Stimulated activated naive CD8-positive, alpha-beta T cell treated with anti-CD3 and anti-CD28 coated beads, Interleukin-15, amount 100 ng/mL, for 72 hours (primary cell): ENCODE measurements around the gene ALPL.
"Not testable (repeated sequence)": the region's sequence is repeated elsewhere in the genome, so short reads cannot be mapped to it uniquely, and the experiment has no call there.

Experiments
- ATAC-seq: fragments of 150-1000 bp; cut with Tn5 transposase; 2 replicates; pipeline ENCODE4 v1.10.0; 2021; ENCODE audit warnings: mild to moderate bottlenecking, moderate library complexity
- DNase-seq, 2 donors: peaks; one replicate each; pipeline ENCODE4 v3.0.0; 2021 to 2022
- H3K27ac Mint-ChIP-seq, 2 donors: one replicate each; pipeline ENCODE4 v1.8.0; 2022; ENCODE audit warnings: mild to moderate bottlenecking in 2 of 2, mixed read lengths in 2 of 2, moderate library complexity in 2 of 2
- H3K27me3 Mint-ChIP-seq: one replicate; pipeline ENCODE4 v1.8.0; 2022; ENCODE audit warnings: mixed read lengths
- H3K4me1 Mint-ChIP-seq: one replicate; pipeline ENCODE4 v1.8.0; 2022; ENCODE audit warnings: mild to moderate bottlenecking, mixed read lengths
- H3K4me3 Mint-ChIP-seq, 2 donors: one replicate each; pipeline ENCODE4 v1.8.0; 2022; ENCODE audit warnings: mild to moderate bottlenecking in 2 of 2, mixed read lengths in 2 of 2, moderate library complexity in 1 of 2
- H3K9me3 Mint-ChIP-seq, 2 donors: one replicate each; pipeline ENCODE4 v1.8.0; 2022; ENCODE audit warnings: mixed read lengths in 2 of 2

The ALPL gene

GRCh38 chr1:21509351-21510112 lies at the start of gene ALPL:
ALPL (plus strand) TSS chr1:21509423; CDS start chr1:21554082, 44,659 bp downstream.
- no peak for DNase-seq
- ATAC-seq: peak; percentile 48
- H3K4me3 Mint-ChIP-seq: peak within 1 kb of the TSS; percentile 69 to 71
- H3K27me3 Mint-ChIP-seq: peaks cover 75% of the 10 kb centered on the region
- peaks cover 8% of the 10 kb centered on the region for H3K4me1 Mint-ChIP-seq
- H3K9me3 Mint-ChIP-seq: no peaks in the 10 kb centered on the region
- H3K27ac Mint-ChIP-seq: no peak within 1 kb of the TSS

GRCh38 chr1:21465127-21465526 lies 44.1 kb upstream of the ALPL start:
- H3K27ac Mint-ChIP-seq, H3K9me3 Mint-ChIP-seq, H3K4me1 Mint-ChIP-seq, DNase-seq, ATAC-seq, H3K27me3 Mint-ChIP-seq, H3K4me3 Mint-ChIP-seq: not testable (repeated sequence)

DNA sequence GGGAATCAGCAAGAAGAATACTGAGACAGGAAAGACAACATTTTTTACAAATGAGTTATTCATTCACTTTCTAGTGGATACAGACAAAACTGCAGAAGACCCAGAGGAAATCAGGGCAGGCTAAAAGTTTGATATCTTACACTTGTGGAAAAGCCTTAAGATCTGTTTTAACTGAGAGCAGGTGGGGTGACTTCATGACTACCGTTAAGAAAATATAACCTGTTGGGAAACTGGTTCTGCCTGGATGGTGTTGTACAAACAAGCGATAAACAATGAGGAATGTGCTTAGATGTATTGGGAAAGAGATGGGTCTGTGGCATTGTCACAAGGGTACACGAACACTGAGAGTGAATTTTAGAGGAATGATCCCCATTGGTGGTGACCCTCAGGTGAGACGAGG lies 41.3 kb upstream of the ALPL start:
- ATAC-seq, DNase-seq, H3K4me1 Mint-ChIP-seq, H3K27ac Mint-ChIP-seq, H3K27me3 Mint-ChIP-seq, H3K4me3 Mint-ChIP-seq, H3K9me3 Mint-ChIP-seq: not testable (repeated sequence)

GRCh38 chr1:21468599-21468998 lies 40.6 kb upstream of the ALPL start:
- Mint-ChIP-seq H3K4me3 (no peak overlapping the region), H3K27ac (no peak overlapping the region), H3K9me3 (no peaks in the 10 kb centered on the region), H3K4me1 (no peaks in the 10 kb centered on the region), H3K27me3 (no peaks in the 10 kb centered on the region)
- ATAC-seq (no peak), DNase-seq (peak; percentile 17 to 36)

GRCh38 chr1:21469581-21469980 lies 39.6 kb upstream of the ALPL start:
- Mint-ChIP-seq H3K4me1 (no peaks in the 10 kb centered on the region), H3K27ac (no peak overlapping the region), H3K4me3 (no peak overlapping the region), H3K27me3 (no peaks in the 10 kb centered on the region), H3K9me3 (no peaks in the 10 kb centered on the region)
- DNase-seq (no peak), ATAC-seq (no peak)

DNA sequence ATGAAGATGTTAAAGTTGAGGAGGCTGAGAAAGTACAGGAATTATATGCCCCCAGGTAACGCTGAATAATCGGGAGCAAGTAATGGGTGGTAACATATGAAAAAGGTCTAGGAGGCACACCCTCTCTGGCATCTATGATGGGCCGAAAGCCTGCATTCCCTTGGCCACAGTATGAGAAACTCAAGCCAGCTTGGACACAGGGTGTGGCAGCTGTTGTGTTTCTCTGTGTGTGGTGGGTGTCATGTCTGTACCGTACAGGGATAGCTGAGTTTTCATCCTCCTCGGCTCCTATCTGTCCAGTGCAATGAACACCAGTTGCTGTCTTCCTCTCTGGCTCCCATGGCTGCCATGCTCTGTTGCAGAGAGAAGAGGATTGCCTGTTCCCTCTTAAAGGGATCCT lies 36.4 kb upstream of the ALPL start:
- DNase-seq: no peak
- Mint-ChIP-seq H3K9me3 (no peaks in the 10 kb centered on the region), H3K27me3 (no peaks in the 10 kb centered on the region), H3K4me1 (no peaks in the 10 kb centered on the region), H3K27ac (peak overlapping the region in 1 of 2 donors; percentile 84), H3K4me3 (no peak overlapping the region)
- ATAC-seq: no peak

- ATAC-seq (no peak), DNase-seq (no peak)
- Mint-ChIP-seq H3K27me3 (no peaks in the 10 kb centered on the region), H3K27ac (no peak overlapping the region), H3K4me1 (no peaks in the 10 kb centered on the region), H3K4me3 (no peak overlapping the region), H3K9me3 (no peaks in the 10 kb centered on the region)
Observed at GRCh38 chr1:21478356-21478755, 30.9 kb upstream of the ALPL start.

DNA sequence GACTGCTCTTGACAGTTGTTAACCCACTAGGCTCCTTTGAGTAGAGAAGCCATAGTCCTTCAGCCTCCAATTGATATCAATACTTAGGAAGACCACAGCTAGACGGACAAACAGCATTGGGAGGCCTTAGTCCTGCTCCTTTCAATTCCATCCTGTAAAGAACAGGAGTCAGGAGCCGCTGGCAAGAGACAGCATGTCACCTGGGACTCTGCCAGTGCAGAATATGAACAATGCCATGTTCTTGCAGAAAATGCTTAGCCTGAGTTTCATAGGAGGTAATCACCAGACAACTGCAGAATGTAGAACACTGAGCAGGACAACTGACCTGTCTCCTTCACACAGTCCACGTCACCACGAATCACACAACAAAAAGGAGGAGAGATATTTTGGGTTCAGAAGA lies 25.3 kb upstream of the ALPL start:
- not testable (repeated sequence) for H3K4me3 Mint-ChIP-seq, H3K27ac Mint-ChIP-seq, H3K4me1 Mint-ChIP-seq, DNase-seq, H3K9me3 Mint-ChIP-seq, ATAC-seq
- peaks cover 20% of the 10 kb centered on the region for H3K27me3 Mint-ChIP-seq

DNA sequence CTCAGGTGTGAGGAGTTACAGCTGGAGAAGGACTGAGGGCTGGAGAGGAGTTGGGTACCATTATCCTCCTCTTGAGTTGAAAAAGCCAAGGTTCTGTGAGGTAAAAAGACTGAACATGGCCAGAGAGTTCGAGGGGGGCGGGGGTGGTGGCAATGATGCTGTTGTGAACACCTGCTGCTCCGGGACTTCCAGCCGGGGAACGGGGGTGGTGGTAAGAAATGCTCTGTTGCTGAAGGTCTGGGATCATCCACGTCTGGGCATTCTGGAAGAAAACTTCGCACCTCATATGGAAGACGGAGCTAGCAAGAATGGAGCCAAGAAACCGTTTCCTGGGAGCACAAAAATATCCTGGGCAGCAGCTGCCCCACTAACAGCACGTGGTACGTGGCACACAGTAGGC lies 20.1 kb upstream of the ALPL start:
- peaks cover 13% of the 10 kb centered on the region for H3K4me1 Mint-ChIP-seq
- ATAC-seq (no peak), DNase-seq (no peak)
- peaks cover 51% of the 10 kb centered on the region for H3K27me3 Mint-ChIP-seq
- H3K27ac Mint-ChIP-seq: no peak overlapping the region
- peaks cover 0 to 11% of the 10 kb centered on the region in 2 donors for H3K9me3 Mint-ChIP-seq
- peak overlapping the region; percentile 63 to 65 for H3K4me3 Mint-ChIP-seq

DNA sequence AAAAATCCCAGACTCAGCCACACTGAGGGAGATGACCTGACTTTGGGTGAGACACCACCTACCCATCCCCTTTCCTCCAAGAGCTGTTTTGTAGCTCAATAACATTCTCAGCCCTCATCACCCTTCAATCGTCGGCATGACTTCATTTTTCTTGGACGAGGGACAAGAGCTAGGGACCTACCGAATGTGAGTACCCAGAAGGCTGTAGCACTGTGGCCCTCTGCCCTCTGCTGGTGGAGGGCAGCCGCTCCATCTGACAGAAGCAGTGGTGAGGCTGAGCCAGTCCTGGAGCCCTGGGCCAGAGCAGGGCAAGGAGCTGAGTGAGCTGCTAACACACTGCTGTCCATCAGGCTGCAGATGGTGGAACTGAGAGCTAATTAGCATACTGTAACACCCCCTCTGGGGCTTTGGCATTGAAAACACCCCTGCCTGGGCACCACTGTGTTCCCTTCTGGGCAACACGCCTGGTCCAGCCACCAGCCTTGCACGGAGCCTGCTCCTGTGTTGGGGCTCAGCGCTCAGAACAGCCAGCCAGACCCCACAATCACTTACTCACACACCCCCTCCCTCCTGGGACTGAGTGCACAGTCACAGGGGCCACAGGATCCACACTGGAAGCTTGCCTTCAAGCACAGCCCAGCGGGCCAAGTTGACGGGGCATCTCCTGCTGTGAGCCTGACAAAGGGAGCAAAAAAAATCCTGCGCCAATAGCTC lies 18.3 kb upstream of the ALPL start:
- ATAC-seq (peak; percentile 82), DNase-seq (peak; percentile 24 to 30)
- H3K27me3 Mint-ChIP-seq: peaks cover 51% of the 10 kb centered on the region
- peaks cover 13% of the 10 kb centered on the region for H3K4me1 Mint-ChIP-seq
- peaks cover 0 to 11% of the 10 kb centered on the region in 2 donors for H3K9me3 Mint-ChIP-seq
- no peak overlapping the region for H3K27ac Mint-ChIP-seq
- no peak overlapping the region for H3K4me3 Mint-ChIP-seq

DNA sequence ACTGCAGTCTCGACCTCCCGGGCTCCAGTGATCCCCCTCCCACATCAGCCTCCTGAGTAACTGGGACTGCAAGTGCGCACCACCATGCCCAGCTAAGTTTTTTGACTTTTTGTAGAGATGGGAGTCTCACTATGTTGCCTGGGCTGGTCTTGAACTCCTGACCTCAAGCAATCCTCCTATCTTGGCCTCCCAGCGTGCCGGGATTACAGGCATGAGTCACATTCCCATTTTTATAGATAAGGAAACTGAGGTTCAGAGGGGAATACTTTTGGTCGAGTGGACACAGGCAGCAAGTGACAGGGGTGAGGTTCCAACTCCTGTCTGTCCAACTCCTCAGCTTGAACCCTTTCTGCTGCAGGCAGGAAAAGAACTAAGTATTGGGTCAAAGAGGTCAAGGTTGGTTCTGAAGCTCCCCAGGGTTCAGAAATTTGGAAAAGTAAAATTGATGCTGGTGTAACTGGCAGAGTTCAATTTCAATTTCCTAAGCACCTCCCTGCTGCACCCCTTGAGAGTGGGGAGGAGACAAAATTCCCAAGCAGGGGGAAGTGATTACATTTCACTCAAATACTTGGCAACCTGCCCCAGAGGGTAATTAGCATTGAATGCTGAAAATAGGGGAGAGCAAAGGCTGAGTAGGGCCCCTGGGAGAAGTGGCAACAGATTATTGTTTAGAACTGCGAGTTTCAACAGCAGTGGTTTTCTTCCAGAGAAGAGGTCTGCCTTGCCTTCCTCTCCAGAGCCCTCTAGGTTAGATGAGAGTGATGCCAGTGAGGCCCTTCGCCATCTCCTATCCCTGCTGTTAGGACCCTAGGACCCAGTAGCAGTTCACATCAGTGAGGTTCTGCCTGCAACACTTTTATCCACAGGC lies 17.5 kb upstream of the ALPL start:
- DNase-seq (no peak), ATAC-seq (no peak)
- Mint-ChIP-seq H3K27me3 (peaks cover 51% of the 10 kb centered on the region), H3K4me3 (no peak overlapping the region), H3K9me3 (peaks cover 0 to 11% of the 10 kb centered on the region in 2 donors), H3K27ac (no peak overlapping the region), H3K4me1 (peaks cover 13% of the 10 kb centered on the region)

GRCh38 chr1:21492356-21492625 lies 16.9 kb upstream of the ALPL start:
- no peak for DNase-seq
- H3K27me3 Mint-ChIP-seq: peaks cover 47% of the 10 kb centered on the region
- H3K9me3 Mint-ChIP-seq: peaks cover 0 to 11% of the 10 kb centered on the region in 2 donors
- no peak overlapping the region for H3K4me3 Mint-ChIP-seq
- peaks cover 13% of the 10 kb centered on the region for H3K4me1 Mint-ChIP-seq
- ATAC-seq: no peak
- no peak overlapping the region for H3K27ac Mint-ChIP-seq

GRCh38 chr1:21494196-21494595 lies 15.0 kb upstream of the ALPL start:
- no peak overlapping the region for H3K4me3 Mint-ChIP-seq
- no peak for ATAC-seq
- H3K27ac Mint-ChIP-seq: no peak overlapping the region
- no peak for DNase-seq
- peaks cover under 1% of the 10 kb centered on the region for H3K4me1 Mint-ChIP-seq
- peaks cover 28% of the 10 kb centered on the region for H3K27me3 Mint-ChIP-seq
- H3K9me3 Mint-ChIP-seq: no peaks in the 10 kb centered on the region

DNA sequence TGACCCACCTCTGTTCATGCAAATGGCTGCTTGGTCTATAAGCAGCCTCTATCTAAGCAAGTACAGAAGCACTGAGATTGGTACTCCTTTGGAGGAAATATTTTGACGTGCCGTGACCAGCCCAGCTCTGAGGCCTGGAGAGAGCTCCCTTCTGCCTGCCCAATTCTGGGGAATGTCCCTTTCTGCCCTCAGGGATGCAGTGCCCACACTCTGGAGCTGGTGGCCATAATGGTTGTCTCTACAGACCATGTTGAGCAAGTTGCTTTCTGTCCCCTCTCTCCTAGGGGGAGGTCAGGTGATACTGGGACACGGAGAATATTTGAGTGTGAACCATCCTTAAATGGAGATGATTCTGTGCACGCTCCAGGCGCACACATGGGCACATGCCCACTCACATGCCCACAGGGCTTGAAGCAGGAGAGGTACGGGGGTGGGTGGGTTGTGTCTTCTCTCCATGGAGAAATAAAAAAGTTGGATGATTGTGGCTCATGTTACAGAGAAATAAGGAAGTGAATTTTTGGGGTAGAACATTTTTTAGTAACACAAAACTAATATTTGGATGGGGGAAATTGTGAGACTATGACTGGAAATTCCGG lies 13.9 kb upstream of the ALPL start:
- ATAC-seq (no peak), DNase-seq (no peak)
- H3K4me3 Mint-ChIP-seq: no peak overlapping the region
- no peaks in the 10 kb centered on the region for H3K4me1 Mint-ChIP-seq
- no peak overlapping the region for H3K27ac Mint-ChIP-seq
- H3K27me3 Mint-ChIP-seq: peaks cover 25% of the 10 kb centered on the region
- H3K9me3 Mint-ChIP-seq: no peaks in the 10 kb centered on the region

DNA sequence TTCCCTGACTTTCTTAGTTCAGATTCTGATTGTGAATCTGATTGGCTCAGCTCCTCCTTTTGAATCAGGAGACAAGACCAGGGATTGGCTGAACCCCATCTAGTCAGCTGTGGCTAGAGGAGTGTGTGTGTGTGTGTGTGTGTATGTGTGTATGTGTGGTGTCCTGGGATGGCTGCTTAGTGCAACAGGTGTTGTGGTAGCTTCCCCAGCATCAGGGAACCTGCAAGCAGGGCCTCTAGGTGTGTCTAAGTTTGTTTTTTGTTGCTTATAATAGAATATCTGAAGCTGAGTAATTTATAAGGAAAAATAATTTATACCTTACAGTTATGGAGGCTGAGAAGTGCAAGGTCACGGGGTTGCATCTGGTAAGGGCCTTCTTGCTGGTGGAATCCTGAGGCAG lies 13.2 kb upstream of the ALPL start:
- Mint-ChIP-seq H3K4me1 (no peaks in the 10 kb centered on the region), H3K9me3 (no peaks in the 10 kb centered on the region), H3K4me3 (no peak overlapping the region)

More for the DNA sequence above, 13.2 kb upstream of the ALPL start:
- Mint-ChIP-seq H3K27ac (no peak overlapping the region), H3K27me3 (peaks cover 20% of the 10 kb centered on the region)
- DNase-seq (no peak), ATAC-seq (no peak)
